ENCODE results near the gene STPG4. TPM values are rescaled to one million over a fixed set of nuclear protein-coding genes. Genes with fewer than 3 reads are reported as not detected.
A peak's percentile ranks its signal among the peaks of the same experiment; 100 is the strongest.

STPG4 gene
- total and polyA plus RNA-seq, 2 experiments from 2014 or later = not detected

DNA sequence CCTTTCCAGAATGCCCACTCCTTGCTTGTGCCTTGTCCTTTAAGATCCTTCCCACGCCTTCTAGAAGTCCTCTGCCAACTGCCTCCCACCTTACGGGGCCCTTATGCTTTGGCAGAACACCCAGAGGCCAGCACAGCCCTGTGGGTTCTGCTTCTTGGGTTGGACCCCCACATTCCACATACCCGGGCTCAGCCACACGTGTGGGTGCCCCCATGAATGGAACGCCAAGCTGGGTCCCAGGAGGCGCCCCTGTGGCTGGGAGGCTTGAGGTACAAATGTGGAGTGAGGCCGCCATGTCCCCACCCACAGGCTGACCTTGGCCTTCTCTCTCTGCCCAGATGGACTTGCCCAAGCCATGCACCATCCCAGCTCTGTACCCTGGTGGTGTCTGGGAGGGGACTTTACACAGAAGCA is 74.2 kb downstream of the STPG4 start:
- Histone ChIP-seq H3K9ac (no peak overlapping the region), H3K9me2 (ENCODE audit: insufficient read depth) (no peaks in the 10 kb centered on the region), H3K79me2 (ENCODE audit: insufficient read depth) (no peaks in the 10 kb centered on the region), H3K36me3 (ENCODE audit: low read depth) (no peaks in the 10 kb centered on the region), H3K9me3 (ENCODE audit: low read depth) (no peaks in the 10 kb centered on the region), H3K27me3 (replicated peaks; ENCODE audit: insufficient read depth) (no peaks in the 10 kb centered on the region), H3K4me3 (no peak overlapping the region), H3K27ac (no peak overlapping the region), H3K4me2 (ENCODE audit: unreplicated experiment) (no peak overlapping the region), H2AFZ (no peak overlapping the region), H4K20me1 (ENCODE audit: insufficient read depth) (no peaks in the 10 kb centered on the region), H3K4me1 (ENCODE audit: insufficient read depth) (peaks cover 29% of the 10 kb centered on the region), H3F3A (ENCODE audit: insufficient read depth) (peaks cover 19% of the 10 kb centered on the region)
- WGBS, 2 experiments (ENCODE audit: low coverage in 1 of 2, low lambda C conversion rate in 2 of 2, missing lambda C conversion rate in 2 of 2) = 95 to 97% methylated on average over 7 of the region's 7 CpGs
- TF ChIP-seq EZH2 (IDR thresholded peaks at IDR 0.05; ENCODE audit: insufficient read depth, poor library complexity, severe bottlenecking) (no peak), EZH2phosphoT487 (IDR thresholded peaks at IDR 0.05; ENCODE audit: insufficient read depth, low read depth) (no peak)
- DNase-seq = no peak
- in situ Hi-C loops (cut with MboI) = no loop called here

DNA sequence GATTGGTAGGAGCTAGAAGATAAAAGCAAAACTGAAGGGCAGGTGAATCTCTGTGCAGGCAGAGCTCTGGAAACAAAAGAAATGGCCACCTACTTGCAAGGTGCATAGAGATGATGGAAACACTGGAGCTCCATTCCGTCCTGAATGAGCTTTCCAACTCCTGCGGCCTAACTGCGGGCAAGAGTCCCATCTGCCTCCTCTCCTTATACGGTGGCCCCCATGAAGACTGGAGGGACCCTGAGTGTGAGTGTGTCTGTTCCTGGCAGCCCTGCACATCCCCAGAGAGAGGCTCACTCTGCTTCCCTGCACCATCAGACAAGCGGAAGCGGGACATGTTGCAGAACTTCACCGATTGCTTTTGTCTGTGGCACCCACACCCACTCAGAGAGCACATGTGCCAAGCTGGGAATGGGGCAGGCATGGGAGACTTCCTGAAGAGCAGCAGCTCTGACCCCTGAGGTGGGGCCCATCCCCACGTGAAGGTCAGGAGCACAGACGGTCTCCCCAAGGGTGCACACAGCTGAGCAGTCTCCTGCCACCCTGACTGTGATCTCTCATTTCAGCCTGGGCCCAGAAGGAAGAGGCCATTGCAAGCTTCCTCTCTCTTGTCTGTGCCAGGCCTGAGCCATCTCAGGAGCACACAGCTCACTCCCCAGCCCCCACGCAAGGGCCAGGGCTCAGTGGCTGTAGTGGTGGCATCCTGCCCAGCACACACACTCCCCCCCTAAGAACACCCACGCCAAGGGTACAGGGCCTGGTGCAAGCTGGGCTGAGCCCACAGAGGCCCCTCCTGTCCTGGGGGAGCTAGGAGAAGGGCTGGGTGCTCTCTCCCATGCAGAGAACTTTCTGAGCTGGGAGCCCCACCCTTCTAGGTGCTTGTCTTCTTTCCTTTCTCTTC is 75.3 kb downstream of the STPG4 start:
- Histone ChIP-seq H3K27me3 (replicated peaks; ENCODE audit: insufficient read depth) (no peaks in the 10 kb centered on the region), H3K4me2 (ENCODE audit: unreplicated experiment) (no peak overlapping the region), H3K79me2 (ENCODE audit: insufficient read depth) (no peaks in the 10 kb centered on the region), H3K9me3 (ENCODE audit: low read depth) (no peaks in the 10 kb centered on the region), H3K9me2 (ENCODE audit: insufficient read depth) (no peaks in the 10 kb centered on the region), H3K4me1 (ENCODE audit: insufficient read depth) (peaks cover 37% of the 10 kb centered on the region), H3K4me3 (no peak overlapping the region), H3K27ac (no peak overlapping the region), H3F3A (ENCODE audit: insufficient read depth) (peaks cover 25% of the 10 kb centered on the region), H4K20me1 (ENCODE audit: insufficient read depth) (no peaks in the 10 kb centered on the region), H2AFZ (no peak overlapping the region), H3K36me3 (ENCODE audit: low read depth) (no peaks in the 10 kb centered on the region), H3K9ac (0 out of 2 replicates have a peak overlapping the region, but pooled peaks have one; percentile 8)
- peak; percentile 38 for DNase-seq
- in situ Hi-C loops (cut with MboI) = no loop called here
- 64 to 71% methylated on average over 10 to 11 of the region's 11 CpGs for WGBS, 2 experiments (ENCODE audit: low coverage in 1 of 2, low lambda C conversion rate in 2 of 2, missing lambda C conversion rate in 2 of 2)
- TF ChIP-seq EZH2 (IDR thresholded peaks at IDR 0.05; ENCODE audit: insufficient read depth, poor library complexity, severe bottlenecking) (no peak), EZH2phosphoT487 (IDR thresholded peaks at IDR 0.05; ENCODE audit: insufficient read depth, low read depth) (no peak)

DNA sequence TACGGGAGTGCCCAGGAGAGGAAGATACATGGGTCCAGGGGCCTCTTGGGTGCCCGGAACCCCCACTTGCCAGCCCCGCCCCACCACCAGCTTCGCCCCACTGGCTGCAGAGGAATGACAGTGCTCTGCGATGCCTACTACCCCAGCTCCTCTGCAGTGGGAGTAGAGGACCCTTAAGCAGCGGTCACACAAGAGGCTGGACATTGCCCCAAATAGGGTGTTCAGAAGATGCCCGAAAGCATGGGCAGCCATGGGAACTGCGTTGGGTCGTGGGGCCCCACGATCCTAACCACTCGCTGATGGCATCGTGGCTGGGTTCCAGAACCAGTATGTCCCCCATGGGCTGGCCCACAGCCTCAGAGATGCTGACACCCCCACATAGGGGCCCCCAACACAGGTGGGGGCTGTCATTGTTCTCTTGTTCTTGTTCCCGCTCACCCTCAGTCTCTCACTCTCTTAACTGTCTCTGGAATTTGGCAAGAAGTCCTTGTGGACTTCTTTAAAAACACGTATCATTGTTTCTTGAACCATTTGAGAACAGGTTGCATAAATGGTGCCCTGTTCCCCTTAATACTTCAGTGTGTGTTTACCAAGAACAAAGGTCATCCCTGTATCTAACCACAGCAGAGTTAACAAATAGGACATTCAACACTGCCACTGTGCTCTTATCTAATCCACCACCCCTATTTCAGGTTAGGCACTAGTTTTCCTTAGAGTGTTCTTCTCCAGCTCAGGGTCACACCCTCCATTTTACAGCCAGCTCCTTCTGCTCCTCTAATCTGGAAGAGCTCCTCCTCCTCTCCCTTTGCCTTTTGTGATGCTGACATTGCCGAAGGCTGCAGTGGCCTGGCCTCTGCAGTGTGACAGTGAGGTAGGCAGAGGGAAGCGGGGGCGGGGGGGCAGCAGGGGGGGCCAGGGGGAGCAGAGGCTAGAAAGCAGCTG is 76.3 kb downstream of the STPG4 start:
- Histone ChIP-seq H3K9me3 (ENCODE audit: low read depth) (no peaks in the 10 kb centered on the region), H3K27me3 (replicated peaks; ENCODE audit: insufficient read depth) (no peaks in the 10 kb centered on the region), H3K4me2 (ENCODE audit: unreplicated experiment) (no peak overlapping the region), H3K36me3 (ENCODE audit: low read depth) (no peaks in the 10 kb centered on the region), H3K4me3 (no peak overlapping the region), H3K9me2 (ENCODE audit: insufficient read depth) (no peaks in the 10 kb centered on the region), H3K79me2 (ENCODE audit: insufficient read depth) (no peaks in the 10 kb centered on the region), H4K20me1 (ENCODE audit: insufficient read depth) (no peaks in the 10 kb centered on the region), H3K4me1 (ENCODE audit: insufficient read depth) (peaks cover 36% of the 10 kb centered on the region), H3K9ac (no peak overlapping the region), H2AFZ (no peak overlapping the region), H3F3A (ENCODE audit: insufficient read depth) (peaks cover 25% of the 10 kb centered on the region), H3K27ac (no peak overlapping the region)
- in situ Hi-C loops (cut with MboI) = no loop called here
- 87% methylated on average over 15 to 17 of the region's 17 CpGs for WGBS, 2 experiments (ENCODE audit: low coverage in 1 of 2, low lambda C conversion rate in 2 of 2, missing lambda C conversion rate in 2 of 2)
- TF ChIP-seq EZH2phosphoT487 (IDR thresholded peaks at IDR 0.05; ENCODE audit: insufficient read depth, low read depth) (no peak), EZH2 (IDR thresholded peaks at IDR 0.05; ENCODE audit: insufficient read depth, poor library complexity, severe bottlenecking) (no peak)
- DNase-seq = no peak

DNA sequence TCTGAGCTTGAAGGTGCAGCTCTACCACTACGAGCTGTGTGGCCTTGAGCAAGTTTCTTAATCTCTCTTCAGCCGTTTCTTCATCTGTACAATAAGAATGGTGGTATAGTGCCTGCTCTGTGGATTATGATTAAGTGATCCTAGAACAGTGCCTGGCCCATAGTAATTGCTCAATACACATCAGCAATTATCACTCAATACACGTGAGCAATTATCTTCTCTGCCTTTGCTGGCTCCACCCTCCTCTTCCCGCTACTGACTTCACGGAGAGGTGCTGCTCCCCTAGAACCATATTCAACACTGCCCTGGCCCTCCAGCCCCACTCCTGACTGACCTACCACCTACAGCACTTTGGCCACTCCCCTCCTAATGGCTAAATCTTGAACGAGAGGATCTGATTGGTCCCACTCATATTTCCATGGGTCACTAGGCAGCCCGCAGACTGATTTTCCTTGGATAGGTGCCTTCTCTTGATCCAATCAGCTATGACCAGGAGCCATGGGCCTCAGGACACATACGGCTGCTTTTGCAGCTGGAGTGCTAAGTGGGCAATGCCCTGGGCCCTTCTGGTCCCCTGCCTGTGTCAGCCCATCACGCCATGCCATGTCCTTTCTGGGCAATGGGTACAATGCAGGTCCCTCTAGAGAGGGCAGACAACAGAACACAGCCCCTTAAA is 77.5 kb downstream of the STPG4 start:
- peak overlapping the region; percentile 91 for H3K27ac ChIP-seq
- TF ChIP-seq EZH2phosphoT487 (IDR thresholded peaks at IDR 0.05; ENCODE audit: insufficient read depth, low read depth) (no peak), EZH2 (IDR thresholded peaks at IDR 0.05; ENCODE audit: insufficient read depth, poor library complexity, severe bottlenecking) (no peak)
- H3K36me3 ChIP-seq (ENCODE audit: low read depth) = no peaks in the 10 kb centered on the region
- no peak overlapping the region for H3K4me3 ChIP-seq
- H3F3A ChIP-seq (ENCODE audit: insufficient read depth) = peaks cover 35% of the 10 kb centered on the region
- peak overlapping the region; percentile 17 for H3K4me2 ChIP-seq (ENCODE audit: unreplicated experiment)
- peaks cover 36% of the 10 kb centered on the region for H3K4me1 ChIP-seq (ENCODE audit: insufficient read depth)
- H3K9me3 ChIP-seq (ENCODE audit: low read depth) = no peaks in the 10 kb centered on the region
- H4K20me1 ChIP-seq (ENCODE audit: insufficient read depth) = no peaks in the 10 kb centered on the region
- no peaks in the 10 kb centered on the region for H3K9me2 ChIP-seq (ENCODE audit: insufficient read depth)
- in situ Hi-C loops (cut with MboI) = no loop called here
- H3K79me2 ChIP-seq (ENCODE audit: insufficient read depth) = no peaks in the 10 kb centered on the region
- H2AFZ ChIP-seq = no peak overlapping the region
- peak overlapping the region; percentile 61 for H3K9ac ChIP-seq
- no peak for DNase-seq
- WGBS, 2 experiments (ENCODE audit: low coverage in 1 of 2, low lambda C conversion rate in 2 of 2, missing lambda C conversion rate in 2 of 2) = 86 to 87% methylated on average over 9 of the region's 9 CpGs
- no peaks in the 10 kb centered on the region for H3K27me3 ChIP-seq (replicated peaks; ENCODE audit: insufficient read depth)

Measured in GM23248 (cell line).